ENCODE measurements around the gene CCR3. TPM values are rescaled to one million over a fixed set of nuclear protein-coding genes. Genes with fewer than 3 reads are reported as not detected.

The CCR3 gene
- total RNA-seq, 6 experiments from 2014 or later: not detected

- Mint-ChIP-seq H3K4me1 (ENCODE audit: low read depth) (no peaks in the 10 kb centered on the region), H3K27ac (no peak overlapping the region), H3K9me3 (no peaks in the 10 kb centered on the region), H3K36me3 (ENCODE audit: low read depth) (no peaks in the 10 kb centered on the region), H3K4me3 (no peak overlapping the region), H3K27me3 (ENCODE audit: insufficient read depth) (peaks cover 8% of the 10 kb centered on the region)
- TF ChIP-seq CTCF (IDR thresholded peaks at IDR 0.05): no peak
- DNase-seq: no peak
These were observed 42.0 kb upstream of the CCR3 start for GRCh38 chr3:46200211-46200610.

- Mint-ChIP-seq H3K27ac (no peak overlapping the region), H3K4me3 (no peak overlapping the region), H3K27me3 (ENCODE audit: insufficient read depth) (peaks cover 12% of the 10 kb centered on the region), H3K9me3 (no peaks in the 10 kb centered on the region), H3K4me1 (ENCODE audit: low read depth) (no peaks in the 10 kb centered on the region), H3K36me3 (ENCODE audit: low read depth) (no peaks in the 10 kb centered on the region)
- DNase-seq: no peak
- no peak for TF ChIP-seq CTCF (IDR thresholded peaks at IDR 0.05)
These were observed 41.5 kb upstream of the CCR3 start for GRCh38 chr3:46200790-46201189.

DNA sequence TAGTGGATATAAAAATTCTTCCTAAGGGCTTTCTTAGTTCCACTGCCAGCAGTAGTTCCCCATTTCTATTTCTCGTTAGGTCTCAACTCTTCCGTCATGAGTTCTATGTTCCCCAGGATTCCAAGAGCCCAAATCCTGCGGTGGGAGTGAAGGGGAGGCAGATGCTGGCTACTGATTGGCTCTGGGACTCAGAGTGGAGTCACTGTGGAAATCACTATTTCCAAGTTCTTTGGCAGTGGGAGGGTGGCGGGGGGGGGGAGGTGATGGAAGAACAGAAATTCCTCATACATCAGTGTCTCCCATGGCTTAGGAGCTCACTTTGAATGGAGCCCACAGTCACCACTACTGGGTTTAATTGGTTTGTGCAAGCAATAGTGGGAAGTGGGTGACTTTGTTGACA is 39.7 kb upstream of the CCR3 start:
- Mint-ChIP-seq H3K27ac (no peak overlapping the region), H3K27me3 (ENCODE audit: insufficient read depth) (peaks cover 21% of the 10 kb centered on the region), H3K4me3 (no peak overlapping the region), H3K9me3 (no peaks in the 10 kb centered on the region), H3K36me3 (ENCODE audit: low read depth) (no peaks in the 10 kb centered on the region), H3K4me1 (ENCODE audit: low read depth) (no peaks in the 10 kb centered on the region)
- TF ChIP-seq CTCF (IDR thresholded peaks at IDR 0.05): no peak
- DNase-seq: no peak

- no peak overlapping the region for H3K4me3 Mint-ChIP-seq
- H3K27ac Mint-ChIP-seq: no peak overlapping the region
- H3K4me1 Mint-ChIP-seq (ENCODE audit: low read depth): peaks cover 8% of the 10 kb centered on the region; the same call in 1 of the 2 replicates
- H3K27me3 Mint-ChIP-seq (ENCODE audit: insufficient read depth): peaks cover 21% of the 10 kb centered on the region
- no peak for TF ChIP-seq CTCF (IDR thresholded peaks at IDR 0.05)
- no peaks in the 10 kb centered on the region for H3K36me3 Mint-ChIP-seq (ENCODE audit: low read depth)
- DNase-seq: no peak
- H3K9me3 Mint-ChIP-seq: no peaks in the 10 kb centered on the region
These were observed 38.6 kb upstream of the CCR3 start for GRCh38 chr3:46203681-46204080.

DNA sequence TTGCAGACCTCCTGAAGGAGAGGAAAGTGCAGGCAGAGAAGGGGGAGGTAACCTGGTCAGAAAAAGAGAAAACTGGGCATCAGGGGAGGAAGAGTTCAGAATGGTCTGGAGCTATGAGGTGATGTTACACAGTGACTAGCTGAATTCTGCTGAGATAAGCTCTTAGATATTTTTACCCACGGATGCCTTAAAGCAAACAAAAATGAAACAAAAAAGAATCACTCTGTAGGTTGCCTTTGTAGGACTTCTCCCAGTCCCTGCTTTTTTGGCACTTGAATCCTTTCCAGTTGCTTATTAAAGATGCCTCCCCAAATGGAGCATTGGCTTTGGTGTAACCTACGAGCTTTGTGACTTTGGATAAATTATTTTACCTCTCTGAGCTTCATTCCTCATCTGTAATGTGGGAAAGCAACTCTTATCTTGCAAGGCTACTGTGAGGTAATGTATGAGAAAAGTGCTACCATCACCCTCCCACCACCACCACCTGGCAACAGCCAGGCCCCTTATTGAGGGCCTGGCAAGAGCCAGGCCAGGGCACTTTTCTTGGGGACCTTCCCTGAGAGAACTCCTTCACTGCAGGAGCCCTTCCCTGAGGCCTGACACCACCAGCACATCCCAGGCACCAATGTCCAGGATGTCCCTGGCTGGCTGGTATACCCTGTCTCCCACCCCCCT is 36.8 kb upstream of the CCR3 start:
- Mint-ChIP-seq H3K4me1 (ENCODE audit: low read depth) (peaks cover 22% of the 10 kb centered on the region; the same call in 1 of the 2 replicates), H3K27me3 (ENCODE audit: insufficient read depth) (peaks cover 21% of the 10 kb centered on the region), H3K4me3 (no peak overlapping the region), H3K27ac (no peak overlapping the region), H3K9me3 (no peaks in the 10 kb centered on the region), H3K36me3 (ENCODE audit: low read depth) (no peaks in the 10 kb centered on the region)
- TF ChIP-seq CTCF (IDR thresholded peaks at IDR 0.05): no peak
- no peak for DNase-seq
